ENCODE measurements around the gene ATL1.

DNA sequence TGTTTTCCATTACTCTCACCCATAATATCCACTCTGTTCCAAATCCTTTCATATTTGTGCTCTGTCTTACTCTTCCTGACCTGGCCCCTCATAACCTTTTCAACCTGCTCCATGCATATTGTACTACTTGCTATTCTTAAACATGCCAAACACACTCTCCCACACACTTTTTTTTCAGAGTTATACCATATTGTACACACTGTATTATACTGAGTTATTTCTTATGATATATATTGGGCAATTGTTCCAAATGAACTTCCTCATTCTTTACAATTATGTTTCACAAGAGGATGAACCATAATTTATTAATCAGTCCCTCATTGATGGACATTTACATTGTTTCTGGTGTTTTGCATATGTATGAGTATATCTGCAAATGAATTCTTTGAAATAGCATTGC lies 18.5 kb downstream of the ATL1 start:
- TF ChIP-seq POLR2A (IDR thresholded peaks at IDR 0.05; ENCODE audit: low read length) (no peak), GATA1 (IDR thresholded peaks at IDR 0.05; ENCODE audit: low read depth, low read length) (no peak)
